DMS114 treated with DMSO at 0.1 percent for 48 hours (cell line): ENCODE data around the gene LILRB2.
"Not testable (repeated sequence)": the region's sequence is repeated elsewhere in the genome, so short reads cannot be mapped to it uniquely, and the experiment has no call there.

Experiments
- DNase-seq: peaks from one replicate; lab custom pipeline; 2025; ENCODE audit not compliant: unreplicated experiment; lab: John Stamatoyannopoulos, UW

Gene LILRB2

GRCh38 chr19:54243809-54244208, 37.1 kb downstream of the LILRB2 start:
- DNase-seq = not testable (repeated sequence)

- not testable (repeated sequence) for DNase-seq
These were observed 38.3 kb downstream of the LILRB2 start, which contains the start of gene LILRA6 for GRCh38 chr19:54242646-54243045. Gene LILRA6 (minus strand): TSS chr19:54242790.

- not testable (repeated sequence) for DNase-seq
These were observed 38.7 kb downstream of the LILRB2 start for GRCh38 chr19:54242234-54242633.

GRCh38 chr19:54240372-54241336, 40.3 kb downstream of the LILRB2 start:
- DNase-seq = not testable (repeated sequence)

GRCh38 chr19:54239491-54240371, 41.2 kb downstream of the LILRB2 start:
- not testable (repeated sequence) for DNase-seq

GRCh38 chr19:54233941-54234340, 47.0 kb downstream of the LILRB2 start:
- no peak for DNase-seq

- DNase-seq = peak; percentile 32
These were observed 49.6 kb downstream of the LILRB2 start for GRCh38 chr19:54231077-54231931.

GRCh38 chr19:54230031-54230430, 50.9 kb downstream of the LILRB2 start:
- no peak for DNase-seq

- no peak for DNase-seq
These were observed 51.8 kb downstream of the LILRB2 start for GRCh38 chr19:54229146-54229545.

- DNase-seq = not testable (repeated sequence)
These were observed 56.3 kb downstream of the LILRB2 start for GRCh38 chr19:54224619-54225018.

GRCh38 chr19:54223937-54224281, 57.0 kb downstream of the LILRB2 start:
- DNase-seq = not testable (repeated sequence)
